GM12892 (cell line): ENCODE data around the gene RAG2. TPM values are rescaled to one million over a fixed set of nuclear protein-coding genes. Genes with fewer than 3 reads are reported as not detected.

Experiments used
- DNase-seq: peaks from one replicate; pipeline ENCODE4 v3.0.0; 2011; ENCODE audit not compliant: insufficient read length
- FAIRE-seq: peaks from 2 replicates; lab custom pipeline; 2011; peaks lifted over from hg19 to GRCh38; lab: Jason Lieb, UNC
- POLR2A ChIP-seq: IDR thresholded peaks from 2 replicates; pipeline ENCODE4 v1.6.1; 2011; ENCODE audit warnings: low read depth, low read length, control low read depth
- POLR2AphosphoS5 ChIP-seq: IDR thresholded peaks from 2 replicates; pipeline ENCODE4 v1.6.1; 2011; ENCODE audit warnings: low read depth, low read length, control low read depth
- TAF1 ChIP-seq: IDR thresholded peaks from 2 replicates; pipeline ENCODE4 v1.6.1; 2011; ENCODE audit warnings: low read depth, mild to moderate bottlenecking, control low read depth, low read length, borderline replicate concordance
- polyA plus RNA-seq: library from polyadenylated mRNA; unstranded; fragments of >200 nt; gene quantifications from one replicate; pipeline ENCODE4 v1.2.1, GENCODE V29; 2012; ENCODE audit warnings: missing spikeins, inconsistent platforms; ENCODE audit not compliant: missing spikeins

The RAG2 gene
- polyA plus RNA-seq = not detected

GRCh38 chr11:36598051-36598450, at the start of gene RAG2:
RAG2 (minus strand) TSS chr11:36598236; CDS start chr11:36594168, 4,068 bp downstream.
- peak; percentile 61 for FAIRE-seq
- DNase-seq = no peak
- TF ChIP-seq POLR2A (no peak), TAF1 (no peak), POLR2AphosphoS5 (no peak)

GRCh38 chr11:36638556-36638955, 40.5 kb upstream of the RAG2 start:
- FAIRE-seq (no peak), DNase-seq (no peak)
- TF ChIP-seq POLR2AphosphoS5 (no peak), TAF1 (no peak), POLR2A (no peak)

DNA sequence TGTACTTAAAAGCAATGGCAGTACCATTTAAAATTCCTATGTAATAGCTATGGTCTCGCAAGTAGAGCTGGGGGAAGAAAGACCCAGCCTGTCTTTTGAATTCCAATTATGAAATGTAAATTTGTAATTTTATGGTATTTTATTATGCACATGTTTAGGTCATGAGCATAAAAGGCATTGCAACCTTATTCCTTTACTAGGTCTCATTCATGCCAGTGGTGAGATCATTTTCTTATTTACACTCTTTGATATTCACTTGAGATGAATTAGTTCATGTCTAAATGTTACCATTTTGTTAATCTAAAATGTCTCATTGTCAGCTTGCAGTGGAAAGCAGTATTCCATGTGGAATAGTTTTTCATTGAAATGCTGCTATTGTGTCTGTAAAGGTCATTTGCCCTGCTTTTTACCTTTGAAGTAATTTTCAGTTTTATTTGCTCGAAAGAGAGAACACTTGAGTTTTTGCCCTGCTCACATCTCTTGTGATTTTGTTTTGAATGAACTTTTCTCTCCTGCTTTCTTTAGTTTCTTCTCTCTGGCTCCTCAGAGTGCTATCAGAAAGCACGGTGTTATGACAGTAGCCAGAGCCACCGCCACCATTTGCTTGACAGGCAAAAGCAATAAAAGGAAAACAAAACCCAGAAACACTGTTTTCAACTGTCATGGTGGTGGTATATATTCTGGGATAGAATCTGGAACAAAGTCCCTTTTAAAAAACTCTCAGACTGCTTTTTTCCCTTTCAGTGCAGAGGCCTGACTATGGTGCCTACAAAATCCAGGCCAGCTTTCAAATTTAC, 37.2 kb upstream of the RAG2 start:
- no peak for DNase-seq
- no peak for FAIRE-seq
- no peak for TF ChIP-seq POLR2AphosphoS5
- no peak for TF ChIP-seq POLR2A

DNA sequence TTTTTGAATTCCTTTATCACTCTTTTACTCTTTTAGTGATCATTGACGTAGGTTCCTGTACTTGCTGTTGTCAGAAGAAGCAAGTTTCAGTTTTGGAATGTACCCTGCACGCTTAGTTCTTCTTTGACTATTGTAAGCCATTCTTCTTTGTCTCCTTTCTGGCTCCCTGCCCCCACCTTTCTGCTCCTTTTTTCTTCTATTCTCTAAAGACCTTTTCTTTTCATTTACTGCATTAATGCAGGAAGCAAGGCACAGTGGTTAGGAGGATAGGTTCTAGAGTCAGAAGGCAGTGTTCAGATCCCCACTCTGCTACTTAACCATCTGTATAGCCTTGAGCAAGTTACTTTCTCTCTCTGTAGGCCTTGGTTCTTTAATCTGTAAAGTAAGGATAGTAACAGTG, 33.7 kb upstream of the RAG2 start:
- DNase-seq (no peak), FAIRE-seq (peak; percentile 91)
- TF ChIP-seq POLR2AphosphoS5 (no peak), TAF1 (no peak), POLR2A (no peak)

GRCh38 chr11:36628765-36629244, 30.8 kb upstream of the RAG2 start:
- TF ChIP-seq POLR2A = no peak
- TF ChIP-seq POLR2AphosphoS5 = no peak
- TF ChIP-seq TAF1 = no peak
- DNase-seq (no peak), FAIRE-seq (peak; percentile 67)

GRCh38 chr11:36628141-36628540, 30.1 kb upstream of the RAG2 start:
- FAIRE-seq = no peak
- TF ChIP-seq POLR2A (no peak), POLR2AphosphoS5 (no peak), TAF1 (no peak)
- DNase-seq = no peak

DNA sequence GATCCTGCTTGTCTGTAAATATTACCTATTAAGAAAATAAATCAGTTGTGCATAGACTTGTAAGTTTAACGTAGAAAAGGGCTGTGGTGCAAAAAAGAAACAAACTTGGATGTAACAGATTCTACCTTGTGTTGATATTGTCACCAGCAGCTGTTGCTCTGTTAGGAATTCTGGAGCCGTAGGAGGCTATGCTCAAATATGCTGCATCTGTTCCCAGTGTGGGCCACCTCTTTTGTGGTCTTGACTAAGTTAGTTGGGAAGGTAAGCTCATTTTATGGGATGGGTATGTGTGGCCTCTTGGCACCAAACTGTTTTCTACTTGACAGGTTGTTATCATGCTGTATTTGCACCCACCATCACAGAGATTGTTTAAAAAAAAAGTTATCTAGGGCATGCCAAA, 29.4 kb upstream of the RAG2 start:
- DNase-seq = no peak
- no peak for FAIRE-seq
- TF ChIP-seq POLR2AphosphoS5 (no peak), TAF1 (no peak), POLR2A (no peak)

DNA sequence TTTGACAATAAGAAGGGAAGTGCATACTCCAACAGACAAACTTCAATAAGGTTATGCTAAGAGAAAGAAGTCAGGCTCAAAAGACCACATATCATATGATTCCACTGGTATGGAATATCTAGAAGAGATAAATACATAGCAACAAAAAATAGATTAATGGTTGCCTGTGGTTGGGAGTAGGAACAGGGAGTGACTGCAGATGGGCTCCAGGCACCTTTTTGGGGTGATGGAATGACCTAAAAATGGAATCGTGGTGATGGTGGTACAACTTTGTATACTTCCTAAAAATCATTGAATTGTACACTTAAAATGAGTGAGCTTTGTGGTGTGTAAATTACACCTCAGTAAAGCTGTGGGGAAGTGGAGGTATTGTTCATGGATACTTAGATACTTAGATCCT, 29.0 kb upstream of the RAG2 start:
- TF ChIP-seq POLR2A (no peak), POLR2AphosphoS5 (no peak), TAF1 (no peak)
- FAIRE-seq (no peak), DNase-seq (no peak)

DNA sequence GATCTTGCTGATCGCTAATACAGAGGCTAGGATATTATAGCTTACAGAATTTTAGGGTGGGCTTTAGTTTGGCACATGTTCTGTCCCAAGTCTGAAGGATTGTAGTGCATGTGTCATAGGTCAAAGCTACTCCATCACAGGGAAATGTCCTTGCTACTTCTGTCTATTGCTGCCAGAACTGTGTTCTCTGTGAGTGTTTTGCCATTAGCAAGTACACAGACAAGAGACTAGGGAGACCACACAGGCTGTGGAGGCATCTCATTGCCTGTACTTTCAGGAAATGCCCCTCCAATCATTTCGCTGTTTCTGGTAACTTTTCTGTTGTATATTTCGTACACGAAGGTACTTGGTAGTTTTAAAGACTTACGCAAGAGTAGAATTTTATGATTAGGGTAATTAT, 25.5 kb upstream of the RAG2 start:
- no peak for TF ChIP-seq POLR2AphosphoS5
- no peak for TF ChIP-seq TAF1
- TF ChIP-seq POLR2A = no peak
- DNase-seq (no peak), FAIRE-seq (no peak)

DNA sequence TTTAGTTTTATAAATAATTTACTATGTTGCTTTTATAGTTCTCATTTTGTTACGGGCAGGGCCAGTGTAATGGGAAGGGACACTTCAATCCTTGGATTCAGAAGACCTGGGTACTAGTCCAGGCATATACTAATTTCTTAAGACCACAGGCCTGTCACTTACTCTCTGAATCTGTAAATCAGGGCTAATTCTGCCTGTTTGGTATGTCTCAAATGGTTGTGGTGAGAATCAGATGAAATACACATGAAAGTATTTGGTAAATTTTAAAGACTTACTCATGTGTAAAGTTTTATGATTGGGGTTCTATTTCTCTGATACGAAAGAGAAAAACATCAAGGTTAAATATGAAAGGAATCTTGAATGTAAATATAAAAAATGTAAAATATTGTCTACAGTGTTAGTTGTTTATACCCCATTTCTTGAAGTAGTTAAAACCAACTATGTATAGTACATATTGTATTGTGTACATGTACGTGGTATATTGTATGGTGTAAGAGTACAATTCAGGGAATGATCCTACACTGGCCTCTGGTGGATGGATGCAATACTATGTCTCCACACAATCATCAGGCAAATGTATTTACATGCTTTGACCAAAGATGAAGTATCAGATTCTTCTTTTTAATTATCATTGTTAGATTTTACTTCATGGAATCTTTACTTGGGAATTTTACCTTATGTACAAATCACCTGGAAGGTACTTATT, 24.5 kb upstream of the RAG2 start:
- DNase-seq = no peak
- TF ChIP-seq TAF1 (no peak), POLR2AphosphoS5 (no peak), POLR2A (no peak)
- peak; percentile 30 for FAIRE-seq

- no peak for FAIRE-seq
- TF ChIP-seq TAF1 (no peak), POLR2AphosphoS5 (no peak), POLR2A (no peak)
Observed at GRCh38 chr11:36620246-36620645, 22.2 kb upstream of the RAG2 start.

More at GRCh38 chr11:36620246-36620645, 22.2 kb upstream of the RAG2 start:
- DNase-seq = no peak
